GM23248 (cell line): Measurements from ENCODE around the gene TCOF1. TPM values are rescaled to one million over a fixed set of nuclear protein-coding genes. Genes with fewer than 3 reads are reported as not detected.
A peak's percentile ranks its signal among the peaks of the same experiment; 100 is the strongest.

Experiments
- DNase-seq: peaks from one replicate; pipeline ENCODE4 v3.0.0-alpha.2; 2015
- H2AFZ ChIP-seq: fragments of 200-600 bp; sonication (generic); 2 replicates; pipeline ENCODE4 v1.6.1; 2016; ENCODE audit warnings: antibody characterized with exemption
- H3F3A ChIP-seq: fragments of 200-600 bp; sonication (generic); 2 replicates; pipeline ENCODE4 v1.6.1; 2016; ENCODE audit warnings: mild to moderate bottlenecking, antibody characterized with exemption, mixed run types; ENCODE audit not compliant: insufficient read depth
- H3K27ac ChIP-seq: fragments of 200-600 bp; sonication (generic); 2 replicates; pipeline ENCODE4 v1.5.1; 2016; ENCODE audit warnings: mild to moderate bottlenecking
- H3K27me3 ChIP-seq: fragments of 200-600 bp; sonication (generic); replicated peaks from 2 replicates; pipeline ENCODE4 v1.6.1; 2016; ENCODE audit warnings: mild to moderate bottlenecking; ENCODE audit not compliant: insufficient read depth
- H3K36me3 ChIP-seq: fragments of 200-600 bp; sonication (generic); 2 replicates; pipeline ENCODE4 v1.6.1; 2016; ENCODE audit warnings: low read depth, mild to moderate bottlenecking
- H3K4me1 ChIP-seq: fragments of 200-600 bp; sonication (generic); 2 replicates; pipeline ENCODE4 v1.6.1; 2016; ENCODE audit warnings: mild to moderate bottlenecking; ENCODE audit not compliant: insufficient read depth
- H3K4me2 ChIP-seq: fragments of 200-600 bp; sonication (generic); one replicate; pipeline ENCODE4 v1.6.1; 2016; ENCODE audit warnings: mild to moderate bottlenecking; ENCODE audit not compliant: unreplicated experiment
- H3K4me3 ChIP-seq: fragments of 200-600 bp; sonication (generic); 2 replicates; pipeline ENCODE4 v1.5.1; 2016; ENCODE audit warnings: mild to moderate bottlenecking
- H3K79me2 ChIP-seq: fragments of 200-600 bp; sonication (generic); 2 replicates; pipeline ENCODE4 v1.6.1; 2016; ENCODE audit warnings: mild to moderate bottlenecking; ENCODE audit not compliant: insufficient read depth
- H3K9ac ChIP-seq: fragments of 200-600 bp; sonication (generic); 2 replicates; pipeline ENCODE4 v1.6.1; 2016; ENCODE audit warnings: mild to moderate bottlenecking
- H3K9me2 ChIP-seq: fragments of 200-600 bp; sonication (generic); 2 replicates; pipeline ENCODE4 v1.6.1; 2016; ENCODE audit warnings: mixed run types, mild to moderate bottlenecking, moderate library complexity; ENCODE audit not compliant: insufficient read depth
- H3K9me3 ChIP-seq: fragments of 200-600 bp; sonication (generic); one replicate; pipeline ENCODE4 v1.6.1; 2017; ENCODE audit warnings: low read depth
- H4K20me1 ChIP-seq: fragments of 200-600 bp; sonication (generic); 2 replicates; pipeline ENCODE4 v1.6.0; 2016; ENCODE audit not compliant: insufficient read depth
- EZH2 ChIP-seq: fragments of 200-600 bp; sonication (generic); IDR thresholded peaks from 2 replicates; pipeline ENCODE4 v1.6.1; 2018; ENCODE audit warnings: antibody characterized with exemption, mild to moderate bottlenecking; ENCODE audit not compliant: insufficient read depth, poor library complexity, severe bottlenecking
- EZH2phosphoT487 ChIP-seq: fragments of 200-600 bp; sonication (generic); IDR thresholded peaks from 2 replicates; pipeline ENCODE4 v1.6.1; 2018; ENCODE audit warnings: antibody characterized with exemption, moderate library complexity, mild to moderate bottlenecking, low read depth; ENCODE audit not compliant: insufficient read depth
- WGBS, 2 experiments: methylation state at CpG; one replicate each; pipeline ENCODE4 v1.1.6; 2015 to 2017; ENCODE audit warnings: low lambda C conversion rate in 2 of 2, low coverage in 1 of 2; ENCODE audit errors: missing lambda C conversion rate in 2 of 2; 5-methylcytosine and 5-hydroxymethylcytosine counted together
- in situ Hi-C: fragments of 300-500 bp; cut with MboI; formaldehyde crosslinking; loops from 2 replicates; pipeline ENCODE4 v1.15.0; 2020
- polyA plus RNA-seq: library from polyadenylated mRNA; unstranded; fragments of >200 nt; fragmentation: Nextera tagmentation; extraction: Ambion mirVana; gene quantifications from 2 replicates; pipeline ENCODE4 v1.2.1, GENCODE V29; 2016
- total RNA-seq: library from RNA; depleted of rRNA; stranded (reverse); fragments of >200 nt; shearing (Covaris generic); gene quantifications from 2 replicates; pipeline ENCODE4 v1.2.3, GENCODE V29; 2014

Gene TCOF1
- total and polyA plus RNA-seq, 2 experiments from 2014 or later: 15.1 to 18.0 TPM

DNA sequence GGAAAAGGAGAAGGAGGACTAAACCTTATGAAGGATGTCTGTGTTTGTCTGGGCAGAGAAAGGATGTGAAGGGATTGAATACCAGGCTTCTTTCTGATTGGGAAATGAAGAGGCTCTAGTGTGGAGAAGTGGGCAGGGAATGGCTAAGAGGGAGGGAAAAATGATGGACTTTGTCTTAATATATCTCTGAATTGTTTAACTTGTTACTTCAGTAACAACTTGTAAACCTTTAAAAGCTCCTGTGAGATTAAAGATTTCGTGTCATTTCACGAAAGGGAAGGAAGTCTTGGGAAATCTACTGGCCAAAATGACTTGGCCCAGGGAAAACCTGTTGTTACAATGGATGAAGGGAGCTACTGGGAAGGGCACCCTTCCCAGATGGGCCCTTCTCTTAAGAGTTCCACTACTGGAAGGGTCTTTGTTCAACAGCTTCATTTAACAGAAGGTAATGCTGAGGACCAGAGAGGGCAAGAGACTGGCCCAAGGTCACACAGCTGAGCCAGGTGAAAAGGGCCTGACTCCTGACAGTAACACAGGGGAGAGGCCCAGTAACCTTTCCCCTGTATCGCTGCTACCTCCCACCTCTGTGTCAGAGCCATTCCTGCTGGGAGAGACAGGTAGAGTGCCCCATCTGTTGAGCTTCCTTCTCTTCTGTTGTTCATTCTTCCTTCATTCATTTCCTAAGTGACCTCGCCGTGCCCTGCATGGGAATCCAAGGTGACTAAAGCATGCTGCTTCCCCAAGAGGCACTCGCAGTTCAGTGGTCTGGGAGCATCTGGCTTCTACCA, 5.1 kb upstream of the TCOF1 start:
- no peak overlapping the region for H3K9ac ChIP-seq
- TF ChIP-seq EZH2 (no peak), EZH2phosphoT487 (no peak)
- H3K4me1 ChIP-seq: no peaks in the 10 kb centered on the region
- H2AFZ ChIP-seq: no peak overlapping the region
- H3K79me2 ChIP-seq: no peaks in the 10 kb centered on the region
- no peaks in the 10 kb centered on the region for H3K36me3 ChIP-seq
- WGBS, 2 experiments: 82 to 85% methylated on average over 6 of the region's 6 CpGs
- in situ Hi-C loops: no loop called here
- H3K27me3 ChIP-seq: no peaks in the 10 kb centered on the region
- no peak overlapping the region for H3K27ac ChIP-seq
- no peaks in the 10 kb centered on the region for H3K9me3 ChIP-seq
- no peak overlapping the region for H3K4me3 ChIP-seq
- no peaks in the 10 kb centered on the region for H3F3A ChIP-seq
- no peaks in the 10 kb centered on the region for H3K9me2 ChIP-seq
- H3K4me2 ChIP-seq: no peak overlapping the region
- DNase-seq: peak; percentile 10
- H4K20me1 ChIP-seq: no peaks in the 10 kb centered on the region

GRCh38 chr5:150353032-150353675, 4.3 kb upstream of the TCOF1 start:
- H3F3A ChIP-seq: no peaks in the 10 kb centered on the region
- H3K9me3 ChIP-seq: no peaks in the 10 kb centered on the region
- no peaks in the 10 kb centered on the region for H4K20me1 ChIP-seq
- H3K36me3 ChIP-seq: no peaks in the 10 kb centered on the region
- no peak for DNase-seq
- H3K4me1 ChIP-seq: no peaks in the 10 kb centered on the region
- no peak overlapping the region for H3K4me3 ChIP-seq
- in situ Hi-C loops: no loop called here
- no peak overlapping the region for H2AFZ ChIP-seq
- no peak overlapping the region for H3K27ac ChIP-seq
- H3K27me3 ChIP-seq: no peaks in the 10 kb centered on the region
- H3K9ac ChIP-seq: no peak overlapping the region
- no peak overlapping the region for H3K4me2 ChIP-seq
- 60 to 63% methylated on average over 3 of the region's 3 CpGs for WGBS, 2 experiments
- no peaks in the 10 kb centered on the region for H3K9me2 ChIP-seq
- TF ChIP-seq EZH2phosphoT487: no peak
- no peak for TF ChIP-seq EZH2
- peaks cover 5% of the 10 kb centered on the region for H3K79me2 ChIP-seq

- Histone ChIP-seq H3K4me3 (no peak overlapping the region), H3K9ac (no peak overlapping the region), H3K27ac (no peak overlapping the region), H3F3A (no peaks in the 10 kb centered on the region), H3K9me2 (no peaks in the 10 kb centered on the region), H3K79me2 (peaks cover 30% of the 10 kb centered on the region), H3K4me2 (no peak overlapping the region), H3K36me3 (no peaks in the 10 kb centered on the region), H3K9me3 (no peaks in the 10 kb centered on the region), H2AFZ (no peak overlapping the region), H3K4me1 (no peaks in the 10 kb centered on the region), H3K27me3 (no peaks in the 10 kb centered on the region), H4K20me1 (no peaks in the 10 kb centered on the region)
- no peak for DNase-seq
- WGBS, 2 experiments: 92 to 96% methylated on average over 2 of the region's 2 CpGs
- TF ChIP-seq EZH2 (no peak), EZH2phosphoT487 (no peak)
- in situ Hi-C loops: no loop called here
Measured at GRCh38 chr5:150355791-150356190, 1.7 kb upstream of the TCOF1 start.

GRCh38 chr5:150356575-150357294, 762 bp upstream of the TCOF1 start:
- in situ Hi-C loops: no loop called here
- H3K36me3 ChIP-seq: 0 out of 2 replicates have a peak, but pooled peaks cover 6% of the 10 kb centered on the region
- DNase-seq: no peak
- peak overlapping the region; percentile 89 for H3K4me3 ChIP-seq
- peaks cover 33% of the 10 kb centered on the region for H3K79me2 ChIP-seq
- H3K27me3 ChIP-seq: no peaks in the 10 kb centered on the region
- no peaks in the 10 kb centered on the region for H3K9me3 ChIP-seq
- H3K4me2 ChIP-seq: peak overlapping the region; percentile 92
- no peaks in the 10 kb centered on the region for H4K20me1 ChIP-seq
- H3F3A ChIP-seq: no peaks in the 10 kb centered on the region
- no peaks in the 10 kb centered on the region for H3K4me1 ChIP-seq
- TF ChIP-seq EZH2 (no peak), EZH2phosphoT487 (no peak)
- WGBS, 2 experiments: 53 to 56% methylated on average over 10 of the region's 10 CpGs
- peak overlapping the region; percentile 99 for H2AFZ ChIP-seq
- no peaks in the 10 kb centered on the region for H3K9me2 ChIP-seq
- peak overlapping the region; percentile 85; the same call in 1 of the 2 replicates for H3K9ac ChIP-seq
- H3K27ac ChIP-seq: 0 out of 2 replicates have a peak overlapping the region, but pooled peaks have one; percentile 6
